Heart left ventricle (tissue), 16 donors: ENCODE measurements around the gene C2CD2L. TPM values are rescaled to one million over a fixed set of nuclear protein-coding genes. Genes with fewer than 3 reads are reported as not detected.

Experiments
- ATAC-seq, 4 donors: fragments of 200-7000 bp; cut with Tn5 transposase; one replicate each; pipeline ENCODE4 v1.9.1; 2020 to 2022; ENCODE audit warnings: moderate library complexity in 4 of 4, mild to moderate bottlenecking in 3 of 4, moderate number of reproducible peaks in 1 of 4
- DNase-seq, 5 donors: peaks; one replicate each; pipeline ENCODE4 v3.0.0-alpha.2; 2020
- H3K27ac ChIP-seq, 12 donors: fragments of 200-600 bp; sonication (generic) in 4 of 12; one replicate each; pipeline versions ENCODE4 v1.5.0 to v1.8.0; 2016 to 2022; ENCODE audit warnings: mild to moderate bottlenecking in 2 of 12
- H3K27me3 ChIP-seq, 9 donors: fragments of 200-600 bp; sonication (generic) in 2 of 9; one replicate each; pipeline versions ENCODE4 v1.5.1 to v1.8.0; 2016 to 2022; ENCODE audit warnings: mild to moderate bottlenecking in 3 of 9
- H3K36me3 ChIP-seq, 9 donors: fragments of 200-600 bp; sonication (generic) in 2 of 9; one replicate each; pipeline versions ENCODE4 v1.5.0 to v1.8.0; 2018 to 2022; ENCODE audit warnings: mild to moderate bottlenecking in 2 of 9
- H3K4me1 ChIP-seq, 12 donors: fragments of 200-600 bp; sonication (generic) in 4 of 12; one replicate each; pipeline versions ENCODE4 v1.5.0 to v1.8.0; 2016 to 2022; ENCODE audit warnings: mild to moderate bottlenecking in 3 of 12
- H3K4me3 ChIP-seq, 12 donors: fragments of 200-600 bp; sonication (generic) in 4 of 12; one replicate each; pipeline versions ENCODE4 v1.5.0 to v1.8.0; 2017 to 2022; ENCODE audit warnings: mild to moderate bottlenecking in 9 of 12, moderate library complexity in 4 of 12
- H3K9me3 ChIP-seq, 12 donors: fragments of 200-600 bp; sonication (generic) in 4 of 12; one replicate each; pipeline versions ENCODE4 v1.5.0 to v1.8.0; 2016 to 2022; ENCODE audit warnings: mild to moderate bottlenecking in 1 of 12
- POLR2A ChIP-seq, 2 donors: fragments of 450-650 bp; IDR thresholded peaks; one replicate each; pipeline ENCODE4 v1.6.1; 2017; ENCODE audit warnings: antibody characterized with exemption in 2 of 2, mild to moderate bottlenecking in 2 of 2, moderate library complexity in 2 of 2
- WGBS, 4 donors: extraction: QIAGEN DNeasy Blood & Tissue Kit in 2 of 4; methylation state at CpG; one replicate each; pipeline versions ENCODE4 v1.1.5 to v1.1.7; 2013 to 2018; 5-methylcytosine and 5-hydroxymethylcytosine counted together
- intact Hi-C, 10 donors: fragments of 100-400 bp; cut with DNase I; formaldehyde crosslinking; loops; one replicate each; pipeline versions ENCODE4 v1.11.1 to v1.14.2; 2022
- polyA plus RNA-seq, 2 donors: library from polyadenylated mRNA; stranded (reverse); fragments of 200-250 nt; gene quantifications; one replicate each; pipeline ENCODE4 v1.2.3, GENCODE V29; 2013
- total RNA-seq, 9 donors: library from RNA; depleted of rRNA in 2 of 9; stranded (reverse); fragments of >200 nt in 2 of 9; fragmentation: NEBNext Ultra II Directional in 3 of 9; extraction: Animal tissue kit (Norgen Biotek cat#: 25700) in 3 of 9; gene quantifications; one replicate each; pipeline versions ENCODE4 v1.1.0 to v1.2.4, GENCODE V29; 2016 to 2023
- TF ChIP-seq, protein P1 (sequence below), 12 donors: fragments of 200-600 bp; sonication (generic) in 4 of 12; IDR thresholded peaks; one replicate each; pipeline versions ENCODE4 v1.5.0 to v1.8.0; 2018 to 2022; ENCODE audit warnings: antibody characterized with exemption in 12 of 12, mild to moderate bottlenecking in 5 of 12
- donor health status: ischemic (EF 13 %, LVEDD 7.1; RV severe dilation, severe dysfunction).
- donor health status: healthy with polysubstance abuse.
- donor health status: DM: no; HTN: yes; CAD: no.
- donor health status: DM: no; HTN: no; CAD: no.
- donor health status: ischemic (EF 25% LVEDD 6.9; RV normal size, moderate dysfunction).
- donor health status: ischemic (EF 25% LVEDD 5.7; RV mildly dilated, moderate dysfunction).
- donor health status: healthy.
- donor health status: DM: yes; HTN: yes; CAD: no.
- donor health status: ischemic (EF 35%, LVEDD 5.7; RV mildly dilated, moderate dysfunction).
- donor health status: nonischemic (EF 11% LVEDD 7.7; RV severe dilation, severe dysfunction).
- donor health status: DM: yes; HTN: yes; CAD: no.
- donor health status: PGD.
- donor health status: ischemic (EF 29% LVEDD 5.4; RV normal size, mild dysfunction).
- donor health status: nonischemic (EF 23%, LVEDD 6.1; RV moderate dilation, normal function).

Gene C2CD2L
- total and polyA plus RNA-seq, 11 donors: 6.6 to 18.3 (median 11.2) TPM

- intact Hi-C loops: loop anchor here in 1 of 10 donors (5.0 to 10.0 kb wide), 2 partner anchors 34 to 102 kb away; no protein-coding TSS in a partner anchor
- no peak for TF ChIP-seq POLR2A (IDR thresholded peaks at IDR 0.05)
- TF ChIP-seq, protein P1, sequence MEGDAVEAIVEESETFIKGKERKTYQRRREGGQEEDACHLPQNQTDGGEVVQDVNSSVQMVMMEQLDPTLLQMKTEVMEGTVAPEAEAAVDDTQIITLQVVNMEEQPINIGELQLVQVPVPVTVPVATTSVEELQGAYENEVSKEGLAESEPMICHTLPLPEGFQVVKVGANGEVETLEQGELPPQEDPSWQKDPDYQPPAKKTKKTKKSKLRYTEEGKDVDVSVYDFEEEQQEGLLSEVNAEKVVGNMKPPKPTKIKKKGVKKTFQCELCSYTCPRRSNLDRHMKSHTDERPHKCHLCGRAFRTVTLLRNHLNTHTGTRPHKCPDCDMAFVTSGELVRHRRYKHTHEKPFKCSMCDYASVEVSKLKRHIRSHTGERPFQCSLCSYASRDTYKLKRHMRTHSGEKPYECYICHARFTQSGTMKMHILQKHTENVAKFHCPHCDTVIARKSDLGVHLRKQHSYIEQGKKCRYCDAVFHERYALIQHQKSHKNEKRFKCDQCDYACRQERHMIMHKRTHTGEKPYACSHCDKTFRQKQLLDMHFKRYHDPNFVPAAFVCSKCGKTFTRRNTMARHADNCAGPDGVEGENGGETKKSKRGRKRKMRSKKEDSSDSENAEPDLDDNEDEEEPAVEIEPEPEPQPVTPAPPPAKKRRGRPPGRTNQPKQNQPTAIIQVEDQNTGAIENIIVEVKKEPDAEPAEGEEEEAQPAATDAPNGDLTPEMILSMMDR (IDR thresholded peaks at IDR 0.05): no peak
- DNase-seq (no peak), ATAC-seq (no peak)
- peaks cover 0 to 45% (median 31%) of the 10 kb centered on the region in 9 donors for H3K36me3 ChIP-seq
- H3K27me3 ChIP-seq: no peaks in the 10 kb centered on the region
- 50 to 62% (median 58%) methylated on average over 8 to 12 of the region's 12 CpGs for WGBS, 4 donors
- H3K4me1 ChIP-seq: peaks cover 6 to 33% (median 19%) of the 10 kb centered on the region in 12 donors
- H3K27ac ChIP-seq: peak overlapping the region in 9 of 12 donors; percentile 84 to 97 (median 90)
- peak overlapping the region; percentile 62 to 88 (median 77) for H3K4me3 ChIP-seq
- no peaks in the 10 kb centered on the region for H3K9me3 ChIP-seq
These were observed 14.0 kb upstream of the C2CD2L start for GRCh38 chr11:119092880-119093842.

DNA sequence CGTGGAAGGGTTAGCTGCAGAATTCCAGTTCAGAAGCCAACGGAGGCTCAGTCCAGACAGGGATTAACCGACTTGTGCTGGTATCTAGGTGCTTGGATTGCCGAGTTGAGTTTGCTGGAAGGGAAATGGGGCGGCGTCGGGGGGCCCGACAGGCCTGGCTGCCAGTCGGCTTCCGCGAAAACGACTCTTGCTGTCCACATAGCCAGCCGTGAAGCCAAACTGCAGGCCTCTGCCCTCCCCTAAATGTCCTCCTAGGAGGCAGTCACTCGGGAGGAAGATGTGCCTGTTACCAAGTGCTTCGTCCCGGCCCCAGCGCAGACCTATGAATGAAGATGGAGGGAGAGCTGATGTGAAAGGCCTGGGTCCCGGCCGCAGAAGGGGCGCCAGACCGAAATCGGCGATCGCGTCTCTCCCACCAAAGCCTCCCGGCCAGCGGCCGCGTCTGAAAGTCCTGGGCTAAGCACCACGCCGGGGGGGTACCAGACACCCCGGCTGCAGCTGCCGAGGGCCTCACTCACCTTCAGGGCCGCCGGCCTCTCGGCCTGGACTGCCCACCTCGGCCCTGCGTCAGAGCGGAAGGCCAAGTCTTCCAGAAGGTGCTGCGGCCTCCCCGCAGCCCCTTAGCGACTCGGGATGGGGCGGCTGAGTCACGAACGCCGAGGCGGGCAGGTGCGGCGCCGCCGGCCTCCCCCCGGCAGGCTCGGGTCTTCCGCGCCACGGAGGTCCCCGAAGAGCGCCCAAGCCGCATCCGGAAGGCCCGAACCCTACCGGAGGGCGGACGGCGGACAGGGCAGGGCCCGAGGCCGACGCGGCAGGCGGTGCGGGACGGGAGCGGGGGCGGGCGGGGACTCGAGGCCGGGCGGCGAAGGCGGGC, 13.0 kb upstream of the C2CD2L start:
- Histone ChIP-seq H3K4me3 (peak overlapping the region; percentile 62 to 88 (median 77)), H3K9me3 (no peaks in the 10 kb centered on the region), H3K27me3 (no peaks in the 10 kb centered on the region), H3K4me1 (peaks cover 6 to 33% (median 19%) of the 10 kb centered on the region in 12 donors), H3K36me3 (peaks cover 0 to 50% (median 34%) of the 10 kb centered on the region in 9 donors), H3K27ac (peak overlapping the region; percentile 60 to 97 (median 89))
- intact Hi-C loops: loop anchor here in 4 of 10 donors (2.0 to 10.0 kb wide), 4 partner anchors 27 to 103 kb away; partner anchors contain the start of gene VPS11 (in 1 of the 4)
- no peak for TF ChIP-seq POLR2A (IDR thresholded peaks at IDR 0.05)
- TF ChIP-seq, protein P1 (IDR thresholded peaks at IDR 0.05): no peak
- ATAC-seq: peak in 2 of 4 donors; percentile 13 to 32
- 1 to 3% (median 2%) methylated on average over 27 to 81 of the region's 81 CpGs for WGBS, 4 donors
- peak in 1 of 5 donors; percentile 48 for DNase-seq

- Histone ChIP-seq H3K36me3 (peaks cover 0 to 50% (median 34%) of the 10 kb centered on the region in 9 donors), H3K27ac (peak overlapping the region; percentile 60 to 97 (median 89)), H3K4me3 (peak overlapping the region; percentile 62 to 88 (median 77)), H3K9me3 (no peaks in the 10 kb centered on the region), H3K4me1 (peaks cover 6 to 33% (median 19%) of the 10 kb centered on the region in 12 donors), H3K27me3 (no peaks in the 10 kb centered on the region)
- intact Hi-C loops: loop anchor here in 5 of 10 donors (1.0 to 10.0 kb wide), 7 partner anchors 27 to 103 kb away; partner anchors contain the start of genes VPS11 (in 2 of the 5) and HYOU1 (in 1 of the 5)
- TF ChIP-seq, protein P1 (IDR thresholded peaks at IDR 0.05): peak; percentile 59 to 87 (median 70)
- no peak for TF ChIP-seq POLR2A (IDR thresholded peaks at IDR 0.05)
- ATAC-seq: peak; percentile 49 to 86 (median 79)
- WGBS, 4 donors: 0% methylated on average over 4 to 19 of the region's 19 CpGs
- peak; percentile 84 to 91 (median 88) for DNase-seq
These were observed 12.4 kb upstream of the C2CD2L start for GRCh38 chr11:119094816-119095065.
